HCT116 (cell line): ENCODE data around the gene TLCD5. TPM values are rescaled to one million over a fixed set of nuclear protein-coding genes. Genes with fewer than 3 reads are reported as not detected.

Experiments
- ATAC-seq: fragments of 200-7000 bp; cut with Tn5 transposase; 2 replicates; pipeline ENCODE4 v1.9.1; 2020; ENCODE audit warnings: mild to moderate bottlenecking, moderate library complexity
- BruUV-seq: library from RNA; stranded (reverse); fragments of 400-500 nt; replicated peaks from 2 replicates; lab custom pipeline; 2021; lab: Mats Ljungman, UMichigan
- CTCF ChIA-PET: fragments of 300-600 bp; sonication (Branson Sonifier 250); formaldehyde crosslinking; loops from one replicate; lab custom pipeline; 2021; ENCODE audit warnings: antibody characterized with exemption; lab: Charles Lee
- POLR2A ChIA-PET: fragments of 300-600, 350-600 bp; sonication (Branson Sonifier 250); formaldehyde crosslinking; loops from one replicate; lab custom pipeline; 2021; ENCODE audit warnings: antibody characterized with exemption; lab: Charles Lee
- RAD21 ChIA-PET, 2 experiments: fragments of 300-600 bp; sonication (Branson Sonifier 250); formaldehyde crosslinking; loops; one replicate each; lab custom pipeline; 2023; ENCODE audit warnings: low total read pairs in 2 of 2; ENCODE audit not compliant: uncharacterized antibody in 2 of 2, unreplicated experiment in 2 of 2, low non-redundant PET in 1 of 2; lab: Charles Lee
- DNase-seq: peaks from one replicate; pipeline ENCODE4 v3.0.0-alpha.2; 2010; ENCODE audit warnings: low read depth, low spot score
- H2AFZ ChIP-seq: fragments of 200-600 bp; shearing (Covaris generic), sonication (generic); 2 replicates; pipeline ENCODE4 v1.6.1; 2017; ENCODE audit warnings: low read depth, mixed run types, mixed read lengths, antibody characterized with exemption, low read length; ENCODE audit not compliant: poor library complexity, severe bottlenecking
- H3K27ac ChIP-seq: 2 replicates; pipeline ENCODE4 v1.5.1; 2012; ENCODE audit warnings: low read depth, low read length
- H3K27me3 ChIP-seq: fragments of 200-600 bp; sonication (generic); 2 replicates; pipeline ENCODE4 v1.6.1; 2016; ENCODE audit warnings: mixed run types, low read length, mixed read lengths; ENCODE audit not compliant: insufficient read depth
- H3K36me3 ChIP-seq, 2 experiments: fragments of 200-500 bp in 1 of 2; fragments of 200-600 bp in 1 of 2; sonication (Bioruptor generic) in 1 of 2; sonication (generic) in 1 of 2; 2 replicates each; pipeline versions ENCODE4 v1.5.1 to v1.6.1; 2014 to 2016; ENCODE audit warnings: low read length in 2 of 2, inconsistent platforms in 1 of 2, mixed read lengths in 1 of 2, mixed run types in 1 of 2; ENCODE audit not compliant: insufficient read depth in 2 of 2, control insufficient read depth in 1 of 2
- H3K4me1 ChIP-seq, 2 experiments: fragments of 200-600 bp in 1 of 2; sonication (generic) in 1 of 2; 2 replicates each; pipeline versions ENCODE4 v1.5.1 to v1.6.1; 2012 to 2017; ENCODE audit warnings: low read length in 2 of 2, inconsistent platforms in 1 of 2, mild to moderate bottlenecking in 1 of 2, mixed read lengths in 1 of 2, mixed run types in 1 of 2, moderate library complexity in 1 of 2; ENCODE audit not compliant: insufficient read depth in 2 of 2, control insufficient read depth in 1 of 2
- H3K4me2 ChIP-seq: fragments of 200-600 bp; sonication (generic); 2 replicates; pipeline ENCODE4 v1.6.1; 2017; ENCODE audit warnings: mixed run types, low read length, mixed read lengths
- H3K4me3 ChIP-seq, 2 experiments: fragments of 200-600 bp in 1 of 2; sonication (generic) in 1 of 2; replicated peaks in 1 of 2; 2 replicates each; pipeline ENCODE4 v1.5.1; 2011 to 2016; ENCODE audit warnings: low read length in 2 of 2, control low read depth in 1 of 2, low read depth in 1 of 2, mild to moderate bottlenecking in 1 of 2, mixed read lengths in 1 of 2, mixed run types in 1 of 2
- H3K79me2 ChIP-seq: fragments of 200-600 bp; sonication (generic); 2 replicates; pipeline ENCODE4 v1.6.1; 2017; ENCODE audit warnings: mild to moderate bottlenecking, mixed run types, low read length, moderate library complexity, mixed read lengths; ENCODE audit not compliant: insufficient read depth
- H3K9ac ChIP-seq: fragments of 200-600 bp; sonication (generic); 2 replicates; pipeline ENCODE4 v1.6.1; 2016; ENCODE audit warnings: low read length, mixed read lengths
- H3K9me2 ChIP-seq: fragments of 200-600 bp; sonication (generic), shearing (Covaris generic); 2 replicates; pipeline ENCODE4 v1.6.1; 2017; ENCODE audit warnings: mixed run types, mild to moderate bottlenecking, moderate library complexity; ENCODE audit not compliant: insufficient read depth
- H3K9me3 ChIP-seq, 2 experiments: fragments of 200-500 bp in 1 of 2; fragments of 200-600 bp in 1 of 2; sonication (Bioruptor generic) in 1 of 2; sonication (generic) in 1 of 2; 2 replicates each; pipeline ENCODE4 v1.6.1; 2014 to 2017; ENCODE audit warnings: low read length in 2 of 2, mixed read lengths in 2 of 2, inconsistent platforms in 1 of 2, low read depth in 1 of 2, mild to moderate bottlenecking in 1 of 2, mixed run types in 1 of 2, moderate library complexity in 1 of 2; ENCODE audit not compliant: control insufficient read depth in 1 of 2, insufficient read depth in 1 of 2
- H4K20me1 ChIP-seq: fragments of 200-600 bp; sonication (generic), shearing (Covaris generic); 2 replicates; pipeline ENCODE4 v1.6.1; 2017; ENCODE audit warnings: mixed run types, mild to moderate bottlenecking, moderate library complexity; ENCODE audit not compliant: insufficient read depth
- ATF3 ChIP-seq: IDR thresholded peaks from 2 replicates; pipeline ENCODE4 v1.6.1; 2012
- CEBPB ChIP-seq: IDR thresholded peaks from 2 replicates; pipeline ENCODE4 v1.6.1; 2012; ENCODE audit warnings: low read depth
- EZH2 ChIP-seq: fragments of 200-600 bp; sonication (generic); IDR thresholded peaks from 2 replicates; pipeline ENCODE4 v1.6.1; 2017; ENCODE audit warnings: antibody characterized with exemption, mixed run types
- EZH2phosphoT487 ChIP-seq: fragments of 200-600 bp; IDR thresholded peaks from 2 replicates; pipeline ENCODE4 v1.6.1; 2018; ENCODE audit warnings: antibody characterized with exemption, borderline replicate concordance
- POLR2AphosphoS5 ChIP-seq: IDR thresholded peaks from 2 replicates; pipeline ENCODE4 v1.6.1; 2011; ENCODE audit warnings: mild to moderate bottlenecking, low read depth, low read length, moderate library complexity
- ZBTB33 ChIP-seq: IDR thresholded peaks from 2 replicates; pipeline ENCODE4 v1.6.1; 2011; ENCODE audit warnings: mild to moderate bottlenecking, low read length, moderate library complexity; ENCODE audit not compliant: insufficient replicate concordance; ENCODE audit errors: extremely low read depth
- ZNF274 ChIP-seq: fragments of 200-500 bp; sonication (Bioruptor generic); IDR thresholded peaks from 2 replicates; pipeline ENCODE4 v1.6.1; 2014; ENCODE audit warnings: mild to moderate bottlenecking, low read depth, low read length, inconsistent platforms
- intact Hi-C: fragments of 100-400 bp; cut with micrococcal nuclease; formaldehyde crosslinking; loops from 2 replicates; pipeline ENCODE4 v1.10.0; 2022
- total RNA-seq: library from RNA; stranded (reverse); gene quantifications from one replicate; pipeline ENCODE4 v1.2.1, GENCODE V29; 2021; ENCODE audit not compliant: unreplicated experiment

The TLCD5 gene
- total RNA-seq, 1 experiment from 2014 or later: 9.1 TPM

- no peak for TF ChIP-seq ZBTB33
Measured at GRCh38 chr11:120306519-120307242, 18.4 kb upstream of the TLCD5 start (continued).

GRCh38 chr11:120307476-120307875 is 17.6 kb upstream of the TLCD5 start:
- intact Hi-C loops: no loop called here
- H3K9ac ChIP-seq: no peak overlapping the region
- TF ChIP-seq EZH2: no peak
- TF ChIP-seq CEBPB: no peak
- no peak for TF ChIP-seq EZH2phosphoT487
- TF ChIP-seq ZNF274: no peak
- no peak for TF ChIP-seq POLR2AphosphoS5
- no peak for TF ChIP-seq ATF3
- H3K79me2 ChIP-seq: no peaks in the 10 kb centered on the region
- H3K36me3 ChIP-seq: no peaks in the 10 kb centered on the region
- no peaks in the 10 kb centered on the region for H4K20me1 ChIP-seq
- POLR2A ChIA-PET: interaction anchor here (1.0 kb wide), 1 partner anchor 18 kb away, joined by 3 read pairs; the partner anchor contains the start of gene TLCD5
- no peaks in the 10 kb centered on the region for H3K27me3 ChIP-seq
- no peaks in the 10 kb centered on the region for H3K9me2 ChIP-seq
- no TSS peak for BruUV-seq
- H3K9me3 ChIP-seq: no peaks in the 10 kb centered on the region
- H3K4me2 ChIP-seq: peak overlapping the region; percentile 72
- DNase-seq (no peak), ATAC-seq (no peak)
- H2AFZ ChIP-seq: no peak overlapping the region
- CTCF ChIA-PET: interaction anchor here (1.4 to 1.6 kb wide), 2 partner anchors 10 to 18 kb away, joined by 4 to 7 read pairs; partner anchors contain the start of gene TLCD5
- H3K4me1 ChIP-seq: peaks cover 20 to 65% of the 10 kb centered on the region in 2 experiments
- H3K27ac ChIP-seq: no peak overlapping the region; the same call in 1 of the 2 replicates
- H3K4me3 ChIP-seq: no peak overlapping the region
- RAD21 ChIA-PET: no interaction called here
